ENCODE results near the gene ALDH16A1. TPM values are rescaled to one million over a fixed set of nuclear protein-coding genes. Genes with fewer than 3 reads are reported as not detected.
A peak's percentile ranks its signal among the peaks of the same experiment; 100 is the strongest.

ALDH16A1 gene
- total RNA-seq: 19.7 and 22.1 TPM in 2 replicates

DNA sequence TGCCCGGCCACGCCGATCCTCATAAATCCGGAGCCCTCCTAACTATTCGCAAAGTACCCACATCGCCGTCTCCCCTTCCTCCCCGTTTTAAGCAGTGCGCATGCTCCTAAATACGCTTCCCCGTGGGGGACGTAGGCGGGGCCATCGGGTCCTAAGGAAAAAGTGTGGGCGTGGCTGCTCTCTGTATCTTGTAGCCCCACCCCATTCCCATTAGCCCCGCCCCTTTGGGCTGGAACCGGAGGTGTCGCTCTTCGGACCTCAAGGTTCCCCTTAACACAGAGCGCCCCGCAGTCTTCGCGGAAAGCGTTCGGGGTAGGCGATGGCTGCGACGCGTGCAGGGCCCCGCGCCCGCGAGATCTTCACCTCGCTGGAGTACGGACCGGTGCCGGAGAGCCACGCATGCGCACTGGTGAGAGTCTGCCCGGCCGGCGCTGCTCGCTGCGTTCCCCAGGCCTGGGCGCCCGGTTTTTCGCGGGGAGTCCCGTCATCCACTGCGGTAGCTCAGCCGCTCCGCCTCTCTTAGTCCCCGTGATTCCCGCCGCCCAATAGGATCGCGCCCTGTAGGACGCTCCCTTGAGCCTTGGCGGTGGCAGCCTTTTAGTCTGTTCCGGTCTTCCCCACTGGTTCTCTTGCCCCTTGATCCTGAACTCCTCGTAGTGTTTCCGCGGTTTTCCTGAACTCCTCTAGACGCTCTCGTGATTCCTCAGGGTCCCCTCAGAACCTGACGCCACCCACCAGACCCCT, at the start of gene ALDH16A1:
TSS of gene ALDH16A1 (plus strand) at position 213 of the 744 bp plus-strand sequence. CDS start at position 320, 107 bp downstream.

DNA sequence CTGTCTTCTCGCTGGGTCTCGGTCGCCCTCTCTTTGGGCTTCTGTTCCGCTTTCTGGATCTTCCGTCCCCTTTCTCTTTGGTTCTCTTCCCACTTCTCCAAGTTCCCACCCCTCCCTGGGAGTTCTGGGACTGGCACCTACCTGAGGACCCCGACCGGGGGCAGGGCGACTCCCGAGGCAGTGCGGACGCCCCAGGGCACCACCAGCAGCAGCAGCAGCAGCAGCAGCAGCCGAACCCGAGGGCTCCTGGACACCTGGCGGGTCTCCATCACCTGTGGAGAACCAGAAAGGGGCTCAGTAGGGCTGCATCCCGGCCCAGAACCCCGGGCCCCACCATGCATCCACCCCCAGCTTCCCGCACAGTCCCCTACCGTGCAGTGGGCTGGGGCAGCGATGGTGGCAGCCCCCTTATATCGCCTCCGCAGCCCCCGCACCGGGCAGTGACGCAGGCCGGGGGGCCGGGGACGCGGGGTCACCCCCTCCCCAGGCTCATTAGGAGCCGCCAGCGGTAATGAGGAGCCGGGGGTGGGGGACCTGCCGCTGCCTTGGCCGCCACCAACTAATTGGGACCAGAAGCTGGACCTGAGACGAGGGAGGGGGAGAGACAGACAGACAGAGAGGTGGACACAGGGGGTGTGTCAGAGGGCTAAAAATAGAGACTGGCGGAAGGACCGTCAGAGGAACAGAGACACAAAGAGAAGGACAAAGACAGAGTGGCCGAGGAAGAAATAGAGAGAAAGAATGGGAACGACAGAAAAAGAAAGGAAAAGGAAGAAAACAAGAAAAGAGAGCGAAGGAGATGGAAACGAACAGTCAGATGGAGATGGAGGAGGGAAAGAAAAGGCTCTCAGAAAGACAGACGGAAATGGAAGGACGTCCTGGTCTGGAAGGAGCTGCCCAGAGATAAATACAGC, 29.7 kb upstream of the ALDH16A1 start, which contains the start of gene PTH2:
TSS of gene PTH2 (minus strand) at position 371 of the 914 bp plus-strand sequence. CDS start at position 269, 102 bp downstream.

DNA sequence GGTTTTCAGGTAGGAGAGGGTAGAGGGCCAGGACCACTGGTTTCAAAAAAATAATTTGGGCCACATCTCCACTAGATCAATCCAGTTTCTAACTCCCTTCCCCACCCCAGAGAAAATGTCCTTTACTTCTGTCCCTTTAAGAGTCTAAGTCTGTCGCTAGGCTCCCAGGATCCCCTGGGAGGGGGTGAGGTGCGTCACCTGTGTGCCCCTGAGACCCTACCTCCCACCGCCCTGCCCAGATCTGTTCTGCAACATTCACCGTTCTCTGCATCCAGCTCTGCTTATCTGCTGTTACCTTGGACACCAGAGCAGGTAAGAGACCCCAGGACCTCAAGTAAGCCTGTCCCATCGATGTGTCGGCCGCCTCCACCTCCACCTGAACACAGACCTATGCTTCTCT, 27.8 kb upstream of the ALDH16A1 start, which contains the start of gene GFY:
TSS of gene GFY (plus strand) at position 211 of the 400 bp plus-strand sequence. CDS start 1,043 bp downstream, outside the sequence.

DNA sequence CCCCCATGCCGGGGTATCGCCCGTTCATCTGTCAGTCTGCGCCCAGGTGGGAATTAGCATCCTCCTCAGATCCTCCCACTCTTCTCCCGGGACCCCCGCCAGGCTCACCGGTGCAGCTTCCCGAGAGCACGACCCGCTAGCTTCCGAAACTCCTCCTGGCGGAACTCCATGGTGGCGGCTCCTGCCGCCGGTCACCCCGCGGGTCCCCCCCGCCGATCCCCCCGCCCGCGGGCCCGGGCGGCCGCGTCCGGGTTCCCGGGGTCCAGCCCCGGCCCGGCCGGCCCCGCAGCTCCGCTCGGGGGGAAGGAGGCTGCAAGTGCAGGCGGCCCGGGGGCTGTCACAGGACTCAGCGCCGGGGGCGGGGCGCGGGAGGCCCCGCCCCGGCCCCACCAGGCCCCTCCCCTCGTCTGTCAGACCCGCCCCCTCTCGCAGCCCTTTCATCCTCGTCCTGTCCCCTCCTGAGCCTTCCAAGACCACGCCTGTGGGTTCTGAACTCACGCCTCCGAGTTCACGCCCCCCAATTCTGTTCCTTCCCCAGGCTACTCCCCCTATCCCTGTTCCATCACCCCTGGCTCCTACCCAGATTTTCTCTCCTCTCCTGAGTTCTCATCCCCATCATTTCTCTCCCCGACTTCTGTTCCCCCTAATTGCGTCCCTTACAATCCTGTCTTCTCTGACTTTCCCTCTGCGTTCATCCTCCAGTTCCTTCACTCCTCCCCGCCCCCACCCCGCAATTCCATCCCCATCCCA, 11.6 kb upstream of the ALDH16A1 start, which contains the start of gene SLC17A7:
TSS of gene SLC17A7 (minus strand) at position 318 of the 750 bp plus-strand sequence. CDS start at position 170, 148 bp downstream.

DNA sequence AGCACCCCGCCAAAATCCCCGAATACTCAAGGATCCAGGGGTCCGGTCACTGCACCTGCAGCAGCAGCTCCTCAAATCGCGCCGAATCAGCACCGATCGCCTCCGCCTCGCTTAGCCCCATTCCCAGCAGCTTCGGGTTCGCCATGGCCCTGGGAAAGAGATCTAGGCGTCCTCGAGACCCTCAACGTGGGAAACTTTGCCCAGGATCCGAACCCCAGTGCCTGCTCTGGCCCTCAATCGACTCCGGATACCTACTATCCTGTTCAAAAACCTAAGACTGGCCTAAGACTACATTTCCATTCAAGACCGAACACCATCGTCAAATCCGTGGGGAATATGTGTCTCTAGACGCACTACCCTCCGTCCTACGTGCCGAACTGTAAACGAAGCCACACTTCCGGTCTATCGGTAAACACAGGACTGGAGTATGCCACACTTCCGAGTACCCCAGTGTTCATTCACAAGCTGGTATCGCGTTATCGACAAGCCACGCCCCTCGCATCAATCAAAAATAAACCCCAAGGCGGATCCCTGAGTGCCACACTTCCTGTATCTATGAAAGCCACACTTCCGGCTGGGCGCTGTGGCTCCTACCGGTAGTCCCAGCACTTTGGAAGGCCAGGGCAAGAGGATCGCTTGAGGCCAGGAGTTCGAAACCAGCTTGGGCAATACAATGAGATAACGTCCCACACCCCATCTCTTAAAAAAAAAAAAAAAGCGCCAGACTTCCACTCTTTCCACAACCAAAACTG, 1.4 kb upstream of the ALDH16A1 start, which contains the start of gene PIH1D1:
TSS of gene PIH1D1 (minus strand) at position 385 of the 752 bp plus-strand sequence. CDS start at position 145, 240 bp downstream.

DNA sequence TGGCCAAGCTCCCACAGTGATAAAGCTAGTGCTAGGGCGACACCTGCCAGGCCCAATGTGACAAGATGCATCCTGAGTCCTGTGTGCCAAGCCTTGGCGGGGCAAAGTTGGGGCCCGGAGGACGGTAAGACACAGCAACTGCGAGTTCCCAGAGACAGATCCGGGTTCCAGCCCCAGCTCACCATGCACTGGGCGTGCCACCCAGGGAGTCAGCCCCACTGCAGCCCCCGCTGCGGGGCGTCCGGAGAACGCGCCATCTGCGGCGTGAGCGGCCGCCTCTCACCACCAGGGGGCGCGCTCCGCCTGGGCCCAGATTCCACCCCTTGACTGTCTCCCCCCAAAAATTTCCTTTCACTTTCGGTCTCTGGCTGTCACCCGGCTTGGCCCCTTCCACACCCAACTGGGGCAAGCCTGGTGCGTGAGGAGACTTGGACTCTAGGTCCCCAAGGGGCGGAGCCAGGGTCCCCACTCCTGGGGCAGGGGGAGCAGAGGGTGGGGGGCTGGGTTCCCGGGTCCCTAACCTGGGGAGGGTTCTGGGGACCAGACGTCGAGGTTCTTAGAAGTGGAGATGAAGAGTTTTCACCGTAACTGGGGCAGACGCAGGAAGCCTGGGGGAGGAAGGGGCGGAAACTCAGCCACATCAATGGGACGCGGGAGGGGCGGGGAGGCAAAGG, 21.0 kb downstream of the ALDH16A1 start, which contains the start of gene FLT3LG:
TSS of gene FLT3LG (plus strand) at position 348 of the 674 bp plus-strand sequence. CDS start 425 bp downstream, outside the sequence.

DNA sequence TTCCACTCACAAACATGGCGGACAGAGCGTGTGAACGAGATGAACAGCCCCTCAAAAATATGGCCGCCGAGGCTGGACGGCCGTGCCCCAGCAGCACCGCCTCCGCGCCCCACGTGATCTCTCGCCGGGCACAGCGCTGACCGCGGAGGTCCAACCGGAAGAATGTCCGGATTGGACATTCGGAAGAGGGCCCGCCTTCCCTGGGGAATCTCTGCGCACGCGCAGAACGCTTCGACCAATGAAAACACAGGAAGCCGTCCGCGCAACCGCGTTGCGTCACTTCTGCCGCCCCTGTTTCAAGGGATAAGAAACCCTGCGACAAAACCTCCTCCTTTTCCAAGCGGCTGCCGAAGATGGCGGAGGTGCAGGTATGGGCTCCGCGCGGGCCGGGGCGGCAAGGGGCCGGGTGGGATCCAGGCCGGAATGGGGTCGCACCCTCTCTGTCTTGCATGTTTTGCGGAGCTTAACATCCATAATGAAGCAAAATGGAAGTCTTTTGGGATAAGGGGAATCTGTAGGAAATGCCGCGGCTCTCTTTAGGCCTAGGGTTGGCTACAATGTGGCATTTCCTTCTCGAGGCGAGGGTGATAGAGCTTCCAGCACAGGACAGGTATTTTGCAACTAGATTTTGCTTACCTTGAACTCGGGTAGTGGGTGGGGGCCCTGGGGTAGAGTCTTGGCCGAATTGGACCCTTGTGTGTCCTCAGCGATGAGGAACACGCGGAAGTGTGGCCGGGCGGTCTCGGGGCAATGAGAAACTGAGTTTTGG, 34.4 kb downstream of the ALDH16A1 start, which contains the start of gene RPL13A:
TSS of gene RPL13A (plus strand) at position 332 of the 769 bp plus-strand sequence. CDS start at position 354, 22 bp downstream.

Small RNAs within 50 kb of the gene (small RNA-seq; reads per million reads assigned to genes)
- gene COX6CP7: not detected
- 2.8 reads per million, percentile 81 among the genes with 10 or more reads in this experiment for gene MIR150
- not detected for gene SNORD32A
- gene SNORD33: not detected
- gene SNORD34: not detected
- gene SNORD35A: not detected
- not detected for gene SNORD35B

Other genes starting within 250 kb of the ALDH16A1 start
- 0.32 TPM in 1 of 2 replicates, not detected in the other for gene SLC6A16, start 128.0 kb upstream of the ALDH16A1 start, total RNA-seq
- not detected in 2 replicates for gene CD37, start 117.8 kb upstream of the ALDH16A1 start, total RNA-seq
- 21.3 and 25.6 TPM in 2 replicates for gene TEAD2, start 90.8 kb upstream of the ALDH16A1 start, total RNA-seq
- gene DKKL1, start 89.3 kb upstream of the ALDH16A1 start, total RNA-seq: 0.26 TPM in 1 of 2 replicates, not detected in the other
- gene KASH5, start 65.0 kb upstream of the ALDH16A1 start, total RNA-seq: not detected in 2 replicates
- gene PTH2, start 29.8 kb upstream of the ALDH16A1 start, total RNA-seq: not detected in 2 replicates
- gene GFY, start 27.8 kb upstream of the ALDH16A1 start, total RNA-seq: not detected in 2 replicates
- under 0.01 TPM in 1 of 2 replicates, not detected in the other for gene SLC17A7, start 11.7 kb upstream of the ALDH16A1 start, total RNA-seq
- gene PIH1D1, start 1.4 kb upstream of the ALDH16A1 start, total RNA-seq: 59.1 and 62.8 TPM in 2 replicates
- gene FLT3LG, start 21.0 kb downstream of the ALDH16A1 start, total RNA-seq: 5.0 and 5.2 TPM in 2 replicates
- gene RPL13A, start 34.4 kb downstream of the ALDH16A1 start, total RNA-seq: 1,376 and 2,288 TPM in 2 replicates
- 2,902 and 3,041 TPM in 2 replicates for gene RPS11, start 43.2 kb downstream of the ALDH16A1 start, total RNA-seq
- 50.0 and 52.4 TPM in 2 replicates for gene FCGRT, start 59.4 kb downstream of the ALDH16A1 start, total RNA-seq
- 221 and 248 TPM in 2 replicates for gene RCN3, start 74.8 kb downstream of the ALDH16A1 start, total RNA-seq
- 45.3 and 50.4 TPM in 2 replicates for gene NOSIP, start 127.3 kb downstream of the ALDH16A1 start, total RNA-seq
- 0.22 and 0.26 TPM in 2 replicates for gene PRRG2, start 128.1 kb downstream of the ALDH16A1 start, total RNA-seq
- gene PRR12, start 138.0 kb downstream of the ALDH16A1 start, total RNA-seq: 2.8 and 6.1 TPM in 2 replicates
- 28.4 and 38.3 TPM in 2 replicates for gene RRAS, start 186.9 kb downstream of the ALDH16A1 start, total RNA-seq
- 13.1 and 15.2 TPM in 2 replicates for gene SCAF1, start 189.0 kb downstream of the ALDH16A1 start, total RNA-seq
- gene IRF3, start 212.6 kb downstream of the ALDH16A1 start, total RNA-seq: 22.5 and 25.0 TPM in 2 replicates
- gene BCL2L12, start 212.7 kb downstream of the ALDH16A1 start, total RNA-seq: 3.5 and 5.2 TPM in 2 replicates
- 106 and 127 TPM in 2 replicates for gene PRMT1, start 224.0 kb downstream of the ALDH16A1 start, total RNA-seq
- gene ADM5, start 236.4 kb downstream of the ALDH16A1 start, total RNA-seq: 0.32 and 0.39 TPM in 2 replicates
- 16.8 and 21.6 TPM in 2 replicates for gene CPT1C, start 237.9 kb downstream of the ALDH16A1 start, total RNA-seq

Measured in articular chondrocyte of knee joint (primary cell).